GM21786 (cell line): ENCODE results near the gene SPAAR.
"Not testable (repeated sequence)": the region's sequence is repeated elsewhere in the genome, so short reads cannot be mapped to it uniquely, and the experiment has no call there.

Experiments
- ATAC-seq: cut with Tn5 transposase; IDR thresholded peaks from one replicate; pipeline ENCODE4 v1.9.1; 2021; ENCODE audit not compliant: unreplicated experiment

SPAAR gene

DNA sequence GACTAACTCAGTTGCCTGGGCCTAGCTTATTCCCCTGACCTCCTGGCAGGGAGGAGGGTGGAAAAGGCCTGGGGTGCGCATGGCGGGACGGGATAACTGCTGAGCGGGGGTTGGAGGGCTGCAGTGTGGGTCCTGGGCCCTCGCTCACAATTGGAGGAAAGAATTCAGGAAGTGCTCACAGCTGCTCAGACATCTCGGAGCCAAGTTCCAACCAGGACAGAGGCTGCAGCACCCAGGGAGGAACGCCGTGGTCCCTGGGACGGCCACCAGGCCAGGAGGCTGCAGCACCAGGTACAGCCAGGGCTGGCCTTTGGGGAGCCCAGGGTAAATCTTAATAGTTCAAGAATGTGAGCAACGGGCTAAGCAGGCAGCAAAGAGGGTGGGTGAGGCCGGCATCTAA is at the start of gene SPAAR:
Gene SPAAR, plus strand, starts transcription at position 217 of the 400 bp plus-strand sequence. CDS start 974 bp downstream, outside the sequence.
- ATAC-seq: no peak

DNA sequence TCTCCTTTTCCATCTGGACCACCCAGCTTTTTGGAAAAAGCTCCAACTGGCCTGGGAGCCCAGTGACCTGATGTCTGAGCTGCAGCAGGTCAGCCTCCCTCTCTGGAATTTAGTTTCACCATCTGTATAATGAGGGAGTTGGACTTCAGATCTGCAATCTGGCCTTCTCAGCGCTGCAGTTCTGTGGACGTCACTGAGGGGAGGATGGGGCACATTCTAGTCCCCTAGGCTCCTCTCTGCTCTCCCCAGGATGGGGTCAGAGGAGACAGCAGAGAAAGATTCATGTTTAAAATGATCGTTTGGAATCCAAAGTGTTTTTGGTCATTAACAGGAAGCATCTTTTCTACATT is 49.3 kb upstream of the SPAAR start:
- ATAC-seq: no peak

- ATAC-seq: no peak
Observed at GRCh38 chr9:35861161-35861897, 48.0 kb upstream of the SPAAR start.

DNA sequence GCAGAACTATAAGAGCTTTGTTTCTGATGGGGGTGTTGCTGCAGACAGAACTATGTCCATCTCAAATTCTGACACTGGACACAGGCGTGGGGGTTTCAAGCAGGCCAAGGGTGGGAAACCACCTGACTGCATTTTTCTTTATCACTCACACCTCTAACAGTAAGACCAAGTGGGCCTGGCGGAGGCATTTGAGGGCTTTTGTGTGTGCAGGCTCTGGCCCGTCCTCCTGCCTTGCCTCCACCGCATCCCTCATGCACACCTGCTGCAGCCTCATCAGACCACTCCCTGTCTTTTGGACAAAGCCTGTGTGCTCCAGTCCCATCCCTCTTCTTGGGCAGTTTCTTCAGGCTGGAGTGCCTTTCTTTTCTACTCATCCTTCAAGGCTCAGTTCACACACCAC is 47.0 kb upstream of the SPAAR start:
- ATAC-seq: no peak

DNA sequence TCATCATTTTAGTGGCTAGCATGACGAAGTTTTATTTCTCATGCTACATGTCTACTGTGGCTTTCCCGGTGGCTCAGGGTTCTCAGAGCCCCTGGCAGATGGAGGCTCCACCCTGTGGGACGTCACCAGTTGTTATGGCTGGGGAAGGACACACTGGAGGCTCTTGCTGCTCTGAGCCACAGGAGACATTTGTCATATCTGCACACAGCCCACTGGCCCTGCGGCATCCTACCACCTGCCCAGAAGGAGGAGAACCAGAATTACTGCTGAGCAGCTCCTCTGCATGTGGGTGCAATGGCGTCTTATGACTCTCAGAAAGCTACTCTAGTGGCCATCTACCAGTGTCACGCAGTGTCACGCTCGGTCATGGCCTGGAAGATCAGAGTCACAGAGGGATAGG is 45.7 kb upstream of the SPAAR start:
- ATAC-seq: no peak

GRCh38 chr9:35864695-35865255 is 44.5 kb upstream of the SPAAR start:
- no peak for ATAC-seq

- no peak for ATAC-seq
Observed at GRCh38 chr9:35867538-35867937, 41.8 kb upstream of the SPAAR start.

DNA sequence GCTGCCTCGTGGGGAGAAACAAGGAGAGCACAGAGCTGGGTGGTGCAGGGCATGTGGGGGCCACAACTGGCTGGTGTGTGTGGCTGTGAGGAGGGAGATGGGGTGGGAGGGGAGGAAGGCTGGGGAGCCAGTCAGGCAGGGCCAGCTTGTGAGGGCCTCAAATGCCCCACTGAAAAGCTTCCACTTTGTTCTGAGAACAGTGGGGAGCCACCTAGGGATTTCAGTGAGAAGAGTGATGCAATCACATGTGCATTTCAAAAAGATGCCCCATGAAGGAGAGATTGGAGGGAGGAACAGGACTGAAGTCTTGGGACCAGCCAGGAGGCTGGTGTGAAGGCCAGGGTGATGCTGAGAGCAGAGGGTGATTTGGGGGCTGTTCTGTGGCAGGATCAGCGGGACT is 40.4 kb upstream of the SPAAR start:
- no peak for ATAC-seq

GRCh38 chr9:35869621-35870216 is 39.6 kb upstream of the SPAAR start:
- ATAC-seq: no peak

- ATAC-seq: no peak
Observed at GRCh38 chr9:35870351-35870923, 38.9 kb upstream of the SPAAR start, which contains the start of gene OR13J1. OR13J1 (minus strand) TSS chr9:35870401; CDS start chr9:35870401, 0 bp downstream.

DNA sequence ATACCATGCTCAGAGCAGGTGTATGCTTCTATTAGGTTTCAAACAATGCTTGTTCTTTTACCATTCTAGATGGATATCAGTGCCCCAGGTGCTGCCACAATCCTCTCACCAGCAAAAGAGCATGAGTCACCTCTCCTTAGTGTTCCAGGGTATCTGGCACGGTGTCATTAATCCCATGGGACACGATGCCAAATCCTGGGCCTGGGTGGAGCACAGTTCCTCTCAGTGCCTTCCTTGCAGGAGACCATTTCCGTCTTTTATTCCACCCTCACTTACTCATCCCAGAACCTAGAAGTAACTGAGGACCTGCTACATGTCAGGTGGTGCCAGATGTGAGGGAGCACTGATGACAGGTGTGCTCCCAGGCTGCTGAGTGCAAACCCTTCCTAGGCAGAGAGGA is 37.7 kb upstream of the SPAAR start:
- ATAC-seq: no peak

DNA sequence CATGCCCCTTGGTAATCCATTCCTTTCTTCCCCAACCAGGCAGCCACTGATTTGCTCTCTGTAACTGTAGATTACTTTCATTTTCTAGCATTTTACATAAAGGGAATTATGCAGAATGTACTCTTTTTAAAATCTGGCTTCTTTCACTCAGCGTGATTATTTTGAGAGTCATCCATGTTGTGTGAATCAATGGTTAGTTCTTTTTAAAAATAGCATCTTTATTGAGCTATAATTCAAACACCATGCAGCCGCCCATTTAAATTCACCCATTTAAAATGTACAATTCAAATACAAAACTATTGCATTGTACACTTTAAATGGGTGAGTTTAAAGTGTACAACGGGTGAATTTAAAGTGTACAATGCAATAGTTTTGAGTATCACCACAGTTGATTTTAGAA is 36.8 kb upstream of the SPAAR start:
- ATAC-seq: no peak

- no peak for ATAC-seq
Observed at GRCh38 chr9:35882263-35882848, 26.9 kb upstream of the SPAAR start.

- ATAC-seq: no peak
Observed at GRCh38 chr9:35882996-35883395, 26.3 kb upstream of the SPAAR start.

DNA sequence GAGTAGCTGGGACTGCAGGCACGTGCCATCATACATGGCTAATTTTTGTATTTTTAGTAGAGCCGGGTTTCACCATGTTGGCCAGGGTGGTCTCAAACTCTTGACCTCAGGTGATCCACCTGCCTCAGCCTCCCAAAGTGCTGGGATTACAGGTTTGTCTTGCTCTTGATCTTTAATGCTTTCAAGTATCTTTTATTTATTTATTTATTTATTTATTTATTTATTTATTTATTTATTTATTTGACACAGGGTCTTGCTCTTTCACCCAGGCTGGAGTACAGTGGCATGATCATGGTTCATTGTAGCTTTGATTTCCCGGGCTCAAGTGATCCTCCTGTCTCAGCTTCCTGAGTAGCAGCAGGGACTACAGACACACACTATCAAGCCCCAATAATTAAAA is 24.4 kb upstream of the SPAAR start:
- not testable (repeated sequence) for ATAC-seq

DNA sequence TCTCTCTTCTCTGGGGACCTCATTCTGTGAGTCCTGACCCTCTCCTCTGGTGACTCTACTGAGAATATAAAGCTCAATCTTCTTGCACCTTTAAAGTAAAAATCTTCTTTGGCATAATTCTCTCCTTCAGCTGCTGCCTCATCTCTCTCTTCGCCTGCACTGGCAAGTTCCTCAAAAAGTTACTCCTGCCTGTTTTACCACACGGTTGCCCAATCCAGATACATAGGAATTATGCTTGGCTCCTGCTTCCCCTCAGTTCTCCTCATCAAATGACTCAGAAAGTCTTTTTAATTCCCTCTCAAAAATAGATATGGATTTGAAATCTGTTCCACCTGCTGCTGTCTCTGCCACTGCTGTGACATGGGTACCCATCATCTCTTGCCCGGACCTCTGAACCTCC is 17.6 kb upstream of the SPAAR start:
- no peak for ATAC-seq

- no peak for ATAC-seq
Observed at GRCh38 chr9:35892051-35892450, 17.2 kb upstream of the SPAAR start.

GRCh38 chr9:35896570-35896969 is 12.7 kb upstream of the SPAAR start:
- ATAC-seq: no peak

DNA sequence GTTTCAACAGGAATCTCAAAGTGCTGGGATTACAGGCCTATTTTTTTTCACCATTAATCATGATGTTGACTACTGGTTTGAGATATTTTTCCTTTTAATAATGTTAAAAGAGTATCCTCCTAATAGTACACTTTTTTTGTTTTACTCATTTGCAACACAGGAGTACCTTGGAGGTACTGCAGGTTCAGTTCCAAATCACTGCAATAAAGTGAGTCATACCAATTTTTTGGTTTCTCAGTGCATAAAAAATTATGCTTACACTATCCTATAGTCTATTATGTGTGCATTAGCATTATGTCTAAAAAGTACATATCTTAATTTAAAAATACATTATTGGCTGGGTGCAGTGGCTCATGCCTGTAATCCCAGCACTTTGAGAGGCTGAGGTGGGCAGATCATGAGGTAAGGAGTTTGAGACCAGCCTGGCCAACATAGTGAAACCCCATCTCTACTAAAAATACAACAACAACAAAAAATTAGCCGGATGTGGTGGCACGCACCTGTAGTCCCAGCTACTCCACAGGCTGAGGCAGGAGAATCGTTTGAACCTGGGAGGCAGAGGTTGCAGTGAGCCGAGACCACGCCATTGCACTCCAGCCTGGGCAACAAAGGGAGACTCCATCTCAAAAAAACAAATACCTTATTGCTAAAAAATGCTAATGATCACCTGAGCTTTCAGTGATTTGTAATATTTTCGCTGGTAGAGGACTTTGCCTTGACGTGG is 11.8 kb upstream of the SPAAR start:
- ATAC-seq: not testable (repeated sequence)

- ATAC-seq: no peak
Observed at GRCh38 chr9:35898337-35898736, 11.0 kb upstream of the SPAAR start.

GRCh38 chr9:35899021-35899420 is 10.3 kb upstream of the SPAAR start:
- ATAC-seq: no peak
